Measurements from ENCODE around the gene NRP2.
A peak's percentile ranks its signal among the peaks of the same experiment; 100 is the strongest.

Gene NRP2

DNA sequence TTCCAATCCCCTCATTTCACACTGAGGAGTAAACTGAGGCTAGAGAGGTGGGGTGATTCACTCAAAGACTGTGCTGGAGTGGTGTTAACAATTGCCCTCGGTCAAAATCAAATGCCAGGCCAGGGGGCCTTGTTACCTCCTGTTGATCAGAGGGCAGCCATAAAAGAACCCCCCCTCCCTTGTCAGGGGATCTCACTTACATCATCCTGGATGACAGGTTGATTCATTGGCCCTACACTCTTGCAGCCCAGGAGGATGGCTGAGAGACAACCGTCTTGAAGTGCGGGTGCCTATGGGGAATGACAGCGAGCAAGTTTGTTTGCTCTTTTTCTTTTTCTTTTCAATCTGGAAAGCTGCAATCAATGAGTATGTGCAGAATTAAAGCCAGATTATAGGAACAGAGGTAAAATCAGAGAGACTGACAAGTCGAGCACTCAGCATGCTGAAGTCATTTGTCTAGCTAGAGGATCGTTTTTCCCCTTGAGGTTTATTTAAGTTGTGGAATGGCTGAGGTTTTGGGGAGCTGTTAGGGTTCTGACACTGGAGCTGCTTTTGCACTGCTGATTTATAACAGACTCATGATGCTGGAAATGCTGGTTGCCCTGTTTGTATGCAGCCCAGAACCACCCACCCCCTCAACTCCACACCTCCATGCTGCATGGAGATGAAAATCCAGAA is 26.4 kb upstream of the NRP2 start:
- Mint-ChIP-seq H3K36me3 (no peaks in the 10 kb centered on the region), H3K9me3 (ENCODE audit: low read depth) (no peaks in the 10 kb centered on the region), H3K4me3 (no peak overlapping the region), H3K27me3 (no peaks in the 10 kb centered on the region), H3K4me1 (ENCODE audit: low read depth) (peaks cover 16% of the 10 kb centered on the region), H3K27ac (no peak overlapping the region)

DNA sequence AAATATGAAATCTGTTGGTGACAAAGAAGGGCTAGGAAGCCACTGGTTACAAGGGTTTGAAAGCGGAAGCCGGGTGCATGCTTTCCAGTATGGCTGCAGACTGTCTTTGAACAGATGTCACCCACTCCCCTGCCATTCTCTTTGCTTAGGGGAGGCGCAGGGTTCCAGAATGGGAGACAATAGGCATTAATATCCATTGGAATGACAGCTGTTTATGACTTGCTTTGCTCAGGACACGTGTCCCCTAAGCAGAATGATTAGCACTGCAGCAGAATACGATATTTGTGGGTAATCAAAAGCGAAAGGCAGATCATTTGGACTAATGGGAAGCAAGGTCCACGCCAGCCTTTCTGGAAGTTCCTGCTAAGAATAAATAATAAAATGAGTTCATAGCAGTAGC is 25.8 kb upstream of the NRP2 start:
- Mint-ChIP-seq H3K36me3 (no peaks in the 10 kb centered on the region), H3K27ac (no peak overlapping the region), H3K9me3 (ENCODE audit: low read depth) (no peaks in the 10 kb centered on the region), H3K4me1 (ENCODE audit: low read depth) (peaks cover 21% of the 10 kb centered on the region), H3K27me3 (no peaks in the 10 kb centered on the region), H3K4me3 (no peak overlapping the region)

DNA sequence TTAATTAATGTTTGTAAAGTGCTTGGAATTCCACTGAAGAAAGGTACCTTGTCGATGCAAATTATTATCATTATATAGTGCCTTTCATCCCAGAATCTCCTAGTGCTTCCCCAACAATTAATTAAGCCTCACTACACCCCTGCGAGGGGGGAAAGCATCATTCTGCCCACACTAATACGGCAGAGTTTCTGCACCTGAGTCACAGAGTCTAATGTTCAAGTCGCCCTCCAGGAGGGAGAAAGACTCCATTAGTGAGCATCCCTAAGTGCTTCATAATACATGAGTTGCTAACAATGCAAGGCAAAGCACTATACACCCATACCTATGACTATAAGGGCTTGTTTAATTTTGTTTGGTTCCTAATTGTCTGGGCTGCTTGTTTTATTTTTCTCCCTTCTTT is 25.4 kb upstream of the NRP2 start:
- H3K27ac Mint-ChIP-seq: no peak overlapping the region
- H3K36me3 Mint-ChIP-seq: no peaks in the 10 kb centered on the region
- peaks cover 24% of the 10 kb centered on the region for H3K4me1 Mint-ChIP-seq (ENCODE audit: low read depth)
- no peaks in the 10 kb centered on the region for H3K9me3 Mint-ChIP-seq (ENCODE audit: low read depth)
- H3K4me3 Mint-ChIP-seq: no peak overlapping the region
- H3K27me3 Mint-ChIP-seq: no peaks in the 10 kb centered on the region

DNA sequence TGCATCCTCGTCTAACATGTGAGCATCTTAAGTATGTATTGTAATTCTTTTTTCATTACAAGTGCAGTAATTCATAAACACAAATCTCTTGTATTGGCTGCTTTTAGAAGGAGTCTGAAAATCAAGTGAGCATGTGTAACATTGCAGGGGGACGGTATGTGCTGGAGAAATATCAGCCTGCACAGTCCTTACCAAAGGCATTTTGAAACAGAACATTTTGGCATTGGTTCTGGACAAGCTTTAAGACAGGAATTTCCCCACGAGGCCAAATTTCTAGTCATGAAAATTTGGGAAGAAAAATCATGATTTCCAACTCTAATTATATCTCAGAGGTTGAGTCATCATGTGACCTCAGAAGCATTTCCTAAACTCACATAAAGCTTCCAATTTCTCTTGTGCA is 24.7 kb upstream of the NRP2 start:
- Mint-ChIP-seq H3K27me3 (no peaks in the 10 kb centered on the region), H3K4me1 (ENCODE audit: low read depth) (peaks cover 27% of the 10 kb centered on the region), H3K4me3 (no peak overlapping the region), H3K36me3 (no peaks in the 10 kb centered on the region), H3K27ac (no peak overlapping the region), H3K9me3 (ENCODE audit: low read depth) (no peaks in the 10 kb centered on the region)

DNA sequence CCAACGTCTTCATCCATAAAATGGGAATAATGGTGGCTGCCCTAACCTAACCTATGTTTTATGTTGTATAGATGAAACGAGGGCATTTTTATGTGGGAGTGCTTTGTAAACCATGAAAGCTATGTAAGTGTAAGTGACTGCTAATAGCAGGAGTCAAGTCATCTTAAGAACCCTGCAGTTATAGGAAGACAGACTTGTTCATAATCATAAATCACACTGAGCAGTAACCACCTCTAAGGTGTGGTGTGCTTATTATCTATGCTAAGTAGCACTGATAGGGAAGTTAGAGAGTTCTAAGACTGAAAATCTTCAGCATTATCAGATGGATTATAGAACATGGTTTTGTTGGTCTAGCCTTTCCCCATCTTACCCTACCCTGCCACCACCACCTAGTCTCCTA is 24.2 kb upstream of the NRP2 start:
- no peak overlapping the region for H3K4me3 Mint-ChIP-seq
- no peaks in the 10 kb centered on the region for H3K36me3 Mint-ChIP-seq
- no peaks in the 10 kb centered on the region for H3K9me3 Mint-ChIP-seq (ENCODE audit: low read depth)

DNA sequence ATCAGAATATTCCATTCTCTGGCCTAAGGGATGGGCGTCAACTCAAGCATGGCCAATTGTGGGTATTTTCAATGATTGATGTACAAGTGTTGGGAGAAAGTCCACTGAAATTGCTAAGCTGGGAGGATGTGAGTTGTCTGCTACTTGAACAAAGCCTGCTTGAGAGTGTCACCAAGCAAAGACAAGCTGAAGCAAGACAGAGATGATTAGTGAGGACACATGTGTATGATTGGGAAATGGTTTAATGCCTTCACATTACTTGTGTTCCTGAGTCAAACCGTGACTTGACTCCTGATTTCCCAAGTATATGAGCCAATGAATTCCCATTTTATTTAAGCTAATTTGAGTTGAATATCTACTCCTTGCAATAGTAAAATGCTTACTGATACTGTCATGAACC is 23.7 kb upstream of the NRP2 start:
- Mint-ChIP-seq H3K9me3 (ENCODE audit: low read depth) (no peaks in the 10 kb centered on the region), H3K27me3 (no peaks in the 10 kb centered on the region), H3K4me3 (no peak overlapping the region), H3K36me3 (no peaks in the 10 kb centered on the region), H3K27ac (no peak overlapping the region), H3K4me1 (ENCODE audit: low read depth) (peaks cover 27% of the 10 kb centered on the region)

More for the DNA sequence above, 24.2 kb upstream of the NRP2 start:
- no peak overlapping the region for H3K27ac Mint-ChIP-seq
- H3K27me3 Mint-ChIP-seq: no peaks in the 10 kb centered on the region
- peaks cover 27% of the 10 kb centered on the region for H3K4me1 Mint-ChIP-seq (ENCODE audit: low read depth)

DNA sequence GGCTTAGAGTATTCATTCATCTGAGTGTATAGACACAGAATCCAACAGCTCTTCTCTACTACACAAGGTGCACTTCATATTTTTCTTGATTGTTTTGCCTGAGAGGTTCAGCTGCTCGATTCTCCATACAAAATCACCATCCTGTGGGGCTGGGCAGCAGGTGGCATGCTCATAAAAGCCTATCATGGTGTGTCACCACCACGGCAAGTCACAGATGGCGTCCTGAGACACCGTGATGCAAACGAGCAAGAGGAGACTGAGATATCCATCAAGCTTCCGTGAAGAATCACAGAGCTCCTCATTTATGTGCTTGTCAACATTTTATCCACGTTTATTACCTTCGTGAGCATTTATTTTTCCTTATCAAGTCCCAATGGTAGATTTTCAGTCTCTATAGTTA is 22.4 kb upstream of the NRP2 start:
- Mint-ChIP-seq H3K9me3 (ENCODE audit: low read depth) (no peaks in the 10 kb centered on the region), H3K4me3 (peak overlapping the region; percentile 40), H3K4me1 (ENCODE audit: low read depth) (peaks cover 27% of the 10 kb centered on the region), H3K27me3 (no peaks in the 10 kb centered on the region), H3K27ac (no peak overlapping the region), H3K36me3 (no peaks in the 10 kb centered on the region)

DNA sequence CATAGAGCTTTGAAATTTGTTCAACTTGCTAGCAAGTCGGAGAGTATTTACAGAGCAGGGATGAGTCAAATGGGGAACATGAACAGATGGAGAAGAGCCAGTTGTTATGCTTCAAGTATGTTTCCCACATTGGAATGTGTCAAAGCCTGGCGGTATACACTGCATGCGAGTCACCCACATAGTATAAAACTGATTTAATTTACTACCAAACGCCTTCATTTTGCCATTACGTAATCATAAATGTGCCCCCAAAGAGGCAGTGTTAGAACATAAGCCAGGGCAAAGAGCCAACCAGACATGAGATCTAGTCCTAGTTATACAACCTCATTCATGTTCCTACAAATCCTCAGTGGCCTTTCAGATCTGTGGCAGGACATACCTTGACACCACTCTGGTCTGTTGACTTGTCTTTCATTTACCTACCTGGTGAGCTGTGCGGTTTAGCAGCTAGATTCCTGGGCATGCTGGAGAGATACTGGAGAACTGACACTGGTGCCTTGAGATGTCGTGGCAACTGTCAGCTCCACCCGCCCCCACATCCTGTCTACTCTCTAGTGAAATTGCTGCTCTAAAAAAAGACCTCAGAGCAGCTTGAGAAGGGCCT is 21.7 kb upstream of the NRP2 start:
- no peaks in the 10 kb centered on the region for H3K36me3 Mint-ChIP-seq
- H3K27me3 Mint-ChIP-seq: no peaks in the 10 kb centered on the region
- H3K9me3 Mint-ChIP-seq (ENCODE audit: low read depth): no peaks in the 10 kb centered on the region
- peak overlapping the region; percentile 40 for H3K4me3 Mint-ChIP-seq
- H3K4me1 Mint-ChIP-seq (ENCODE audit: low read depth): peaks cover 22% of the 10 kb centered on the region
- peak overlapping the region; percentile 66 for H3K27ac Mint-ChIP-seq

DNA sequence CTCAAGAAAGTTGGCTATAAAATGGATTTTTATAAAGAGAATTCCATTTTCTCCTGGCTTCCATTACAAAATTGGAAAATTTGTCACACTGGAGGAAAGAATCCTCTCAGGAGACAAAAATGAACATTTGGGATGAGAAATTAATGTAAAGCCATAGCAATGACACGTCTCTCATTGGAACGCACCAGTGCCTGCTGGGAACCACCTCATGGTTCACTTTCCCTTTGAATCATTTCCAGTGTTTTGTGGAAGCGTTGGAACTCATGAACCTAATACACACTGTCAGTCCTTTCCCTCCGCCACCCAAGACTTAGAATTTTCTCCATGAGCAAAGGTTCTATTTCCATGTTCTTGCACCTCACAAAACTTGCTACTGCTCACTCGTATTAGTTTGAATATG is 21.0 kb upstream of the NRP2 start:
- Mint-ChIP-seq H3K4me3 (peak overlapping the region; percentile 40), H3K36me3 (no peaks in the 10 kb centered on the region), H3K4me1 (ENCODE audit: low read depth) (peaks cover 22% of the 10 kb centered on the region), H3K9me3 (ENCODE audit: low read depth) (no peaks in the 10 kb centered on the region), H3K27ac (no peak overlapping the region), H3K27me3 (no peaks in the 10 kb centered on the region)

DNA sequence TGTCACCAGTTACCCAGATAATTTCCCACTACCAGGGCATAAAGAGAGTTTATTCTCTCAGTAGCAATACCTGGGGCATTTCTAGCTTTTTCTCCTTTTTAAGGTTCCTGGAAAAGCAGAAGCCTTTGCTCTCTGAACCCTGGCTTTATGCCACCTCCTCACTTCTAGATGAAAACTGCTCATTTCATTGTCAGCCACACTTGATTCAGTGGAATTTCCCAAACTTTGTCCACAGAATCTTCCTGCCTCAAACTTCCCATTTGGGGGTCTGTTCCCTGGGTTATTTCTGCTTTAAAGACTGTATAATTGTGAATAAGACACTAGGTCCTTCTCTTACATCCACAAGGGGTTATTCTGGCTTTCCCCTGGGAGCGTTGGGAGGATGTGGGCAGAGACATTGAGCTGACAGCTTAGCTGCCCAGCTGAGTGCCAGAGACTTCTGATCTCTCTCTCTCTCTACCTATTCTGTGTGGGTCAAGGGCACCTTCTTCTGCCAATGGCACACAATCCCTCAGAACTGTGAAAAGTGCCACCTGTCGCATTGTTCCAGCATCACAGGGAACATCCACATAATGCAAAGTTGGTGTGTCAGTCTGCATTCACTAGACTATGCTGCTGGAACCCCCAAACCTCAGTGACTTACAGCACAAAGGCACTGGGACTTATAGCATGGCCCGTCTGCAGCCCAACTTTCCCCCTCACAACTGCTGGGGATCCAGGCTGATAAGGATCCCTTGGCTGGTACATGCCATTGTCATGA is 19.9 kb upstream of the NRP2 start:
- Mint-ChIP-seq H3K27ac (no peak overlapping the region), H3K36me3 (no peaks in the 10 kb centered on the region), H3K9me3 (ENCODE audit: low read depth) (no peaks in the 10 kb centered on the region), H3K4me1 (ENCODE audit: low read depth) (peaks cover 22% of the 10 kb centered on the region), H3K27me3 (no peaks in the 10 kb centered on the region), H3K4me3 (no peak overlapping the region)

DNA sequence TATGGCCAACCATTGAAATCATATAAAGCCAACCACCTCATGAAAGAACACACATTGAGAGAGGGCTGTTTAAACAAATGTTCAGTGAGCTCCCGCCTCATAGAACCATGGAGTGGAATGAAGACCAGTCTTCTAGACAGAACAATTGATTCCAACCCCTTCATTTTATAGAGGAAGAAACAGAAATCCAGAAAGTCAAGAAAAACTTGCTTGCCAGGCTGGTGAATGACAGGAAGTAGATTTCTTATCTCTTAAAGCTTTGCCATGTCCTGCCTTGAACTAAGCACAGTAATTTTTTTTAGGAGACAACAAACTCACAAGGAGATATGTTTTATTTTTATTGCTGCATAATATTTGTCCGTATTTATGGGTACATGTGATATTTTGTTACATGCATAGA is 16.5 kb upstream of the NRP2 start:
- Mint-ChIP-seq H3K27ac (no peak overlapping the region), H3K4me3 (no peak overlapping the region), H3K9me3 (ENCODE audit: low read depth) (no peaks in the 10 kb centered on the region), H3K4me1 (ENCODE audit: low read depth) (peaks cover 12% of the 10 kb centered on the region), H3K27me3 (no peaks in the 10 kb centered on the region), H3K36me3 (peaks cover 3% of the 10 kb centered on the region)

DNA sequence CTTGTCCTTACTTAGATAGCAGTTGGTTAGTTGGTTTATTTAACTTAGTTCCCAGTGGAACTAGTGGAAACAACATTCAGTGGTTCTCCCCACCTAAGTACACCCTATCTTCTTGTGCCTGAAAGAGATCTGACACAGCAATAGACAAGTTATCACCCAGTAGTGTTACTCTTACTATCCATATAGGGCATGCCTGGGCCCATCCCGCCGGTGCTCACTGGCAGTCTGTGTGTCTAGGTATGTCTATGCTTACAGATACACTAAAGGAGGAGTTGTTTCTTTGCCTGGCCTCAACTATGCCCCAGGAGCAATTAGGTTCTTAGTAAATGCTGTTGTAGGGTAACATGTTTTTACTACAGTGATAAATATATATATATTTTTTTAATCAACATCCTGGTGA is 12.0 kb upstream of the NRP2 start:
- Mint-ChIP-seq H3K36me3 (peaks cover 3% of the 10 kb centered on the region), H3K9me3 (ENCODE audit: low read depth) (no peaks in the 10 kb centered on the region), H3K4me3 (no peak overlapping the region), H3K27ac (no peak overlapping the region), H3K27me3 (no peaks in the 10 kb centered on the region), H3K4me1 (ENCODE audit: low read depth) (no peaks in the 10 kb centered on the region)

DNA sequence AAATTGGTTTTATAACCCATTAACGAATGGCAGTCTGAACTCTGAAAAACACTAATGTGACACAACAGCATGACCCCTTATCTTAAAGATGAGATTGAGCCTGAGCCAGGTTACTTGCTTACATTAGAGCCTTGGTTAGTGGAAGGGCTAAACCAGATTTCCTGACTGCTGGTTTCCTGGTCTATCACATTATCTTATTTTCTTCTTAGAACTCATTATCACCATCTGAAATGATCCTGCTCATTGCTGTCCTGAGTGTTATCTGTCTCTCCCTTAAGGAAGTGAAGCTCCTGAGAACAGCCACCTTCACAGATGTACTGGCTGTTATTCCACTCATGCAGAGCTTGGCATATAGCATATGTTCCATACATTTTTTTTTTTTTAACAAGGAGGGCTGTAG is 9.0 kb upstream of the NRP2 start:
- Mint-ChIP-seq H3K4me1 (ENCODE audit: low read depth) (no peaks in the 10 kb centered on the region), H3K27ac (no peak overlapping the region), H3K27me3 (no peaks in the 10 kb centered on the region), H3K36me3 (peaks cover 3% of the 10 kb centered on the region), H3K9me3 (ENCODE audit: low read depth) (no peaks in the 10 kb centered on the region), H3K4me3 (no peak overlapping the region)

DNA sequence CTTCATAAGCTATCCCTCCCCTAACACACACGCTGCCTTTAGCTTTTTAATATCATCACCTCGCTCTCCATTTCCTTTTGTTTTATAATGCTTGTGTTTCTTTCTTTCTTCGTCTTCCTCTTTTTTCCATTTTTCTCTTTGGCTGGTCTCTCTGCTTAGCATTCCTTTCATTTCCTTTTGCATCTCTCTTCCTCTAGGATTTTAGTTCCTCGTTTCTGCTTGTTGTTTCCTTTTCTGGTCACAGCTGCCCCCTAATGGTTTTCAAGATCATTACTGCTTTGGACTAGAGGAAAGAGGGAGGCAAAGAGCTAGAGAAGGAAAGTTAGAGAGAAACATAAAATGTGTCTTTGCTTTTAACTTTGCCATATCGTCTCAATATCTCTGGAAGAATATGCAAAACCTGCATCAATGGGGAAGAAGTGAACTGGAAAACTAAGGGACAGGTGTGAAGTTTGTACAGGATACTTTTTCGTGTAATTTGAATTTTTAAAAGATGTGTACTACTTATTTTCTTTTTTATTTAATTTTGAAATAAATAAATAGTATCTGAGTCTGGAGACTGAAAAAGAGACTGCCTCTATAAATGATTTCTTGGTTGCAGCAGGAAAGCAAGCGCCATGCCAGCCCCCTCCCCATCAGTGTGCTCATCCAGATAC is 6.3 kb upstream of the NRP2 start:
- H3K27me3 Mint-ChIP-seq: peaks cover 7% of the 10 kb centered on the region
- H3K9me3 Mint-ChIP-seq (ENCODE audit: low read depth): no peaks in the 10 kb centered on the region
- no peak overlapping the region for H3K4me3 Mint-ChIP-seq
- no peaks in the 10 kb centered on the region for H3K36me3 Mint-ChIP-seq
- no peak overlapping the region for H3K27ac Mint-ChIP-seq
- H3K4me1 Mint-ChIP-seq (ENCODE audit: low read depth): peaks cover 2% of the 10 kb centered on the region

DNA sequence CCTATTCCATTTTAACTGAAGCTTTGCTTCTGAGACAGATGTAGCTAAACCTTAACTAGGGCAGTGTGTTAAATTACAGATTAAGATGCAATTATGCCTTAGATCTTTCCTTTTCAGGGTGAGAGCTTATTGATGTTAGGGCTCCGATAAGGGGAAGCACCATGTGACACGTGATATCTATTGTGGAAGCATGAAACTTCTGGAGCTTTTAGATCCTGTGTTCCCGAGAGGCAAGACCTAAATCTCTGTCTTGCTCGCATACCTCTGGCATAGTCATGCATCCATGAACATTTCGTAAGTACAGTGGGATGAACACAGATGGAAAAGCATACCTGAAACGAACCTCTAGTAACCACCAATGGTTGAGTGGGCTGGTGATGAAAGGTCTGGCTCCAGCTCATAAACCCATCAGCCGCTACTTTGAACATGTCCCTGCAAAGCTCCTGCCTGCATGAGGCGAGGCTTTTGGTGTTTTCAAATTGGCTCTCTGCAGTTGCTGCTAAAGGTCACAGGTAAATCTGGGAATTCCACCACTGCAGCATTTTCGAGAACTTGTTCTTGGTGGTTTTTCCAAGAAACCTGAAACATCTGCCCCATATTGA is 3.7 kb upstream of the NRP2 start:
- Mint-ChIP-seq H3K27ac (no peak overlapping the region), H3K27me3 (peaks cover 23% of the 10 kb centered on the region), H3K4me1 (ENCODE audit: low read depth) (peaks cover 14% of the 10 kb centered on the region), H3K36me3 (no peaks in the 10 kb centered on the region), H3K4me3 (no peak overlapping the region), H3K9me3 (ENCODE audit: low read depth) (no peaks in the 10 kb centered on the region)
